SK-N-MC (cell line): Measurements from ENCODE around the gene TNNI3K.

Source experiments
- EZH2 ChIP-seq: fragments of 200-600 bp; sonication (generic); IDR thresholded peaks from one replicate; pipeline ENCODE4 v1.6.1; 2017; ENCODE audit warnings: antibody characterized with exemption
- FOXP2 ChIP-seq: optimal IDR thresholded peaks from 2 replicates; pipeline ENCODE3; 2011; ENCODE audit warnings: mild to moderate bottlenecking, moderate library complexity; ENCODE audit not compliant: insufficient read depth; ENCODE audit errors: extremely low read length, control extremely low read depth
- POLR2AphosphoS5 ChIP-seq: IDR thresholded peaks from 2 replicates; pipeline ENCODE4 v1.6.1; 2012; ENCODE audit warnings: mild to moderate bottlenecking, low read depth, low read length, borderline replicate concordance

DNA sequence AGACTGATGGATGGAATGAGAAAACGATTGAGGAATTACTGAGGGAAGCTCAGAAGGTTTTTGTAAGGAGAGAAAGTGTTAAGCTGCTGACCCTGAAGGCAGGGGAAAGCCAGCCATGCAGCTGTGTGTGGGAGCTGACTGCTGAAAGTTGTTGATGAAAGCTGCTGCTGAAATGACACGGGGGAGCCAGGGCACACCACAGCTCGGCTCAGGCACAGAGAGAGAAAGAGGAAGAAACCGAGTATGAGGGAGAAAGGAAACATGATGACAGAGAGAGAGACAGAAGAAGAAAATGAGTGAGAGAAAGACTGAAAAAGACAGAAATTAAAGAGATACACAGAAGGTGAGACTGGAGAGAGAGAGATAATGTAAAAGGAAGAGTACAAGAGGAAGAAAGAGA, 161.7 kb downstream of the TNNI3K start:
- no peak for TF ChIP-seq EZH2
- TF ChIP-seq POLR2AphosphoS5: no peak
- TF ChIP-seq FOXP2: no peak
